ENCODE data around the gene IL22.

DNA sequence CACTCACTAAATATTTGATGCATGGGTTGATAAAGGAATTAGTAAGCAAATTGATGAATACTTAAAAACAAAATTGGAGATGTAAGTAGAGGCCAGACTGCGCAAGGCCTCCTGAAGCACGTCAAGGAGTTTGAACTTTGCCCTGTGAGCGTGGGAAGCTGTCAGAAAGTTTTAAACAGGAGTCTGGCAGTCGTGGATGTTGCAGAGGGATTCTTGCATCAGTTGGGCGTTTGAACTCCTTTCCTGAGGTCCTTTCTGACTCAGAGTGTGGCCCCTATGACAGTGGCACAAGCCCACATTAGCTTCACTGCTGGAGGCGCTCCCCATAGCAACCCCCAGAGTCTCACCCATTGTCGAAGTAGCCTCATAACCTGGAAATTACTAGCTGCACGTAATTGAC, 17.9 kb upstream of the IL22 start:
- no peak for TF ChIP-seq CTCF (IDR thresholded peaks at IDR 0.05)
- no peak for TF ChIP-seq EZH2 (IDR thresholded peaks at IDR 0.05)

Data from neural progenitor cell (in vitro differentiated cells).